HG03045 (cell line): ENCODE data around the gene PEAK1.

Experiments used
- ATAC-seq: cut with Tn5 transposase; IDR thresholded peaks from one replicate; pipeline ENCODE4 v1.9.1; 2021; ENCODE audit warnings: mild to moderate bottlenecking, moderate library complexity; ENCODE audit not compliant: unreplicated experiment

PEAK1 gene

DNA sequence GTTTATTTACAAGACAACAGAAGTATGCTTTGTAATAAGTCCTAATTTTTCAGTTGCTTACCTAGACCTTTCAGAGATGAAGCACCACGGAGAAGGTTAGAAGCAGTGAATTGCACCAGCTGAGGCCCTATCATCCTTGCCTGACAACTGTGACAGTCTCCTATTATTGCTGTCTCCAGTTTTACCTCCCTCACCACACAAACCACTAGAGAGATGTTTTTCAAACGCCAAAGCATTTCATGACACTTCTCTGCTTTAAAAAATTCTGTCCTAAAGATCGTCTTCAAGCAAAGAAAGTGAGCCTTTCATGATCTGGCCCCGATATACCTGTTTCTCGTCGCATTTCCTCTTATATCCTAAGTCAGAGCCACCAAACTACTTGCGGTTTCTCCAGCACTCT, 276.7 kb downstream of the PEAK1 start:
- no peak for ATAC-seq

DNA sequence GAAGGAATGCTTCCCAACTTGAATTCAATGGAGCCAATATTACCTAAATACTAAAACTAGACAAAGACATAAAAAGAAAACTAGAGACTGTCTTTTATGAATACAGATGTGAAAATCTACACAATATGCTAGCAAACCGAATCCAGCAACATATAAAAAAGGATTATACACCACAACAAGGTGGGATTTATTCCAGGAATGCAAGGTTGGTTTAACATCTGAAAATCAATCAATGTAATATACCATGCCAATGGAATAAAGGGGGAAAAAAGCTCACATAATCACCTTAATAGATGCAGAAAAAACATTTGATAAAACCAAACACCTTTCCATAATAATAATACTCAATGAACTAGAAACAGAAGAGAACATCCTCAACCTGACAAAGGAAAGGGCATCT, 279.7 kb downstream of the PEAK1 start:
- no peak for ATAC-seq

DNA sequence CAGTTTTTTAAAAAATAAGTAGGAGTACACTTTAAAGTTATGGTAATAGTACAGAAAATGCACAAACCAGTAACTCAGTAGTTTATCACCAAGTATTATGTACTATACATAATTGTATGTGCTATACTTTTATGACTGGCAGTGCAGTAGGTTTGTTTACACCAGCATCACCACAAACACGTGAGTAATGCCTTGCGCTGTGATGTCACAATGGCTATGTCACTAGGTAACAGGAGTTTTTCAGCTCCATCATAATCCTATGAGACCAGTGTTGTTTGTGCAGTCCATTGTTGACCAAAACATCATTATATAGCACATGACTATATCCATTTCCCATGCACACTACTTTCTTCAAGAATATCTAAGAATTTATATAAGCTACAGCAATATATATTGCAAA, 280.6 kb downstream of the PEAK1 start:
- no peak for ATAC-seq

DNA sequence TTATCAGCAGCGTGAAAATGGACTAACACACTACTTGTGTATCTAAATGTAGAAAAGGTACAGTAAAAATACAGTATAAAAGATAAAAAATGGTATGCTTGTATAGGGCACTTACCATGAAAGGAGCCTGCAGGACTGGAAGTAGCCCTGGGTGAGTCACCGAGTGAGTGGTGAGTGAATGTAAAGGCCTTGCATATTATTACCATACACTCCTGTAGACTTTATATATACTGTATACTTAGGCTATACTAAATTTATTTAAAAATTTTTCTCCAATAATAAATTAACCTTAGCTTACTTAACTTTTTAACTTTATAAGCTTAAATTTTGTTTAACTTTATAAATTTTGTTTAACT, 281.8 kb downstream of the PEAK1 start:
- ATAC-seq, result no peak

DNA sequence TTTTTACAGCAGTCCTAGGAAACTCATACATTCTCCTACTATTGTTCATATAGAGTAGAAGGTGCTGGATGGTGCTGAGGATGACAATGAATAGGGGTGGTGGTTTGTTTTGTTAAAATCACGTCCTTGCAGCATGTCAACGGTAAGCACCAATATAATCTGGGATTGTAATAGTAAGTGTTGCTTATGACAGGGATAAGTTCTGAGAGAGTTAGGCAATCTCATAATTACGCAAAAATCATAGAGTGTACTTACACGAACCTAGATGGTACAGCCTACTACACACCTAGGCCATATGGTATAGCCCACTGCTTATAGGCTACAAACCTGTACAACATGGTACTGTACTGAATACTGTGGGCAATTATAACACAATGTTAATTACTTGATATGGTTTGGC, 284.7 kb downstream of the PEAK1 start:
- no peak for ATAC-seq

DNA sequence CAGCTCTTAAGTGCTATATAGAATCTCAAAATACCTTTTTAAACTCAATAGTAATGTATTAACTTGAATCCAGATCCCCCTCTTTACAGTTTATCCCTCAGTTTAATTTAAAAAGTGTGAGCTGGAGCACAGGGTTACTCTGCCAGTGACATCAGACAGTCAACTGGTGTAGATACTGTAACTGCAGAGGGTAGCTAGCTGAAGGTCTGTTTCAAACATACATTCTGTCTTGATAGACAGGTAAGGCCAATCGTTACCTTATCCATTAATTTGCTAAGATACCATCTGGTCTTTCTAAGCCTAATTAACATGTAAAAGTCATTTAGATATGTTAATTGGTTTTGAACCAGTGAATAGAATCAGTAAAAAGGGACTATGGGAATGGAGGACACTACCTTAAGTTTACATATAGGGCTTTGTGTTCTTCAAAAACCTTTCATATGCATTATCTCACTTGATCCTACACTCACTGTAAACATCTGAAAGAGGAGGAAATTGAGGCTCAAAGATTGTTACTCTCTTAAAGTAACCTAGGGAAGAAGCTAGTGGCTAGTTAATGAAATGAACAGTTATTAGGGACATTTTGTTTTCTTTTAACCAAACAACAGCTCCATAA, 289.5 kb downstream of the PEAK1 start:
- ATAC-seq, result no peak

DNA sequence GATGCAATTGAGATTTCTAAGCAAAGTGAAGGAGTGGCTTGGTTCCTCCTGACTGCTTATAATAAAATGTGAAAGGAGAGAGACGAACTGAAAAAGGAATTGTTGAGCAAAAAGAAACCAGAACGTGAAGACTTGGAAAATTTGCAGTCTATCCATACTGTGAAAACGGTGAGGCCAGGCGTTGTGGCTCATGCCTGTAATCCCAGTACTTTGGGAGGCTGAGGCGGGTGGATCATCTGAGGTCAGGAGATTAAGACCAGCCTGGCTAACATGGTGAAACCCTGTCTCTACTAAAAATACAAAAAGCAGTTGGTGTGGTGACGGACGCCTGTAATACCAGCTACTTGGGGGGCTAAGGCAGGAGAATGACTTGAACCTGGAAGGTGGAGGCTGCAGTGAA, 292.3 kb downstream of the PEAK1 start:
- no peak for ATAC-seq

DNA sequence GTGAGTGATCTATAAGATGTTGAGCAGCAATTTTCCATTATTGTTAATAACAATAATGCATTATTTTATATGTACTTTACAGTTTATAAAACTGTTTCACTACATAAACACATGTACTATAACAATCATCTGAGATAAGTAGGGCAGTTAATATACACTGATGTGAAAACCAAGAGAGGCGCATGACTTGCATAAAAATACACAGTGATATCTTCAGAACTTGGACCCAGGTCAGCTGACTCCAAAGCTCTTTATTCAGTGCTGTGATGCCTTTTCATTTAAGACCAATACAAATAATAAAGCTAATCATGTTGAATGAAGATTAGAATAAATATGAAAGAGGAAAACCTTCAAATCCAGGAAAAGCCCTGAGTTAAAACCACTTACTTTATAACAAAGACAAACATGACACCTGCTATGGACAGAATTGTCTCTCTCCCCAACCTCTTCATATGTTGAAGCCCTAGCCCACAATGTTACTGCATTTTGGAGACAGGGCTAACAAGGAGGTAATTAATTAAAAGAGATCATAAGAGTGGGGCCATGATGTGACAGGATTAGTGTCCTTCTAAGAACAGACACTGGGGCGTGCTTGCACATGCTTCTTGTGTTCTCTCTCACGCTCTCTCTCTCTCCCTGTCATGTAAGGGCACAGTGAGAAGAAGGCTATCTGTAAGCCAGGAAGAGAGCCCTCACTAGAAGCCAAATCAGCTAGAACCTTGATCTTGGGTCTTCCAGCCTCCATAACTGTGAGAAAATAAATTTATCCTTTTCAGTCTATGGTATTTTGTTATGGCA, 293.2 kb downstream of the PEAK1 start:
- ATAC-seq, result no peak

DNA sequence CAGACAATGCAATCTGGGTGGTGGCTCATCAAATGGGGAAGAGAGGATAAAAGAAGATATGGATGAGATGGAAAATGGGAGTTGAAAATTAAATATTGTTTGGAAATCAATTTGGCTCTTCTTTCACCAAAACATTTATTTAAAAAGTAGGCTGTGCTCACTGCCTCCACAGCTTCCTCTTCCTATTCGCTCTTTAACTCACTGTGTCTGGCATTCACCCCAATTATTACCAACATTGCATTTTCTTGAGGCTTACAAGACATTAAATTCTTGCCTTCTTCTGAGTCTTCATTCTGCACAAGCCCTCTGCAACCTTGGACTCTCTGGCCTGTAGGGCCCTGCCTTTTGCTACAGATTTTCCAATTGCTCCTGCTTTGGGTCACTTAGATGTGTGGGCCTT, 296.1 kb downstream of the PEAK1 start:
- ATAC-seq, result no peak

DNA sequence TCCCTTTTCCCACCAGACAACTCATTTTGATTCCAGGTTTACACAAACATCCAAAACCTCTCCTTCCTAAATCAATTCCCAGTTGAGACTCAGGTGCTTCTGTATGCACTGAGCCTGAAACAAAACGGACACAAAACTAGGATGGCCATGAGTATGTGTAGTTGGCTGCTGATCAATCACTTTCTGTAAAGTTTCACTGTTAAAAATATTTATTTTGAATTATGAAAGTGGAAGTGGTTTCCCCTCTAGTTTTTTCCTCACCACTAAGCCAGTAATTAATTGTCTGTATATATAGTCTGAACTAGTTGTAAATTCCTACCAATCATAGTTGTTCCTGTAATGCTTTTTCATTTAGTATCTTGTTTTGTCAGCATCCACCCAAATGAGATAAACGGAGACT, 297.3 kb downstream of the PEAK1 start:
- no peak for ATAC-seq

DNA sequence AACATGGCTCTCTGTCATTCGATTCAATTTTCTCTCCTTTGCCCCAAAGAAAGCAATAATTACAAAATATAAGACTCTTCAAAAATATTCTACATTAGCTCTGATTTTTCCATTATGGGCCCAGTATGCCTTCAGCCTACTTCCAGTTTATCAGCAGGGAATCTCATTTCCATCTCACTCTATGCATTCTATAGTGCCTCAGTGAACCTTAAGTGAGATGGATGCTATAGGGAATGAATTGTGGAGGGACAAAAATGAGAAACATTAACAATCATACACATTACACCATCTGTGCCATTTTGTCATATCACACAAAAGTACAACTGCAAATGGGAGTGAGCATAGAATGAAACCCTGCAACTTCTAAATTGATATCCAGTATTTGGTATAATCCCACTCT, 298.3 kb downstream of the PEAK1 start:
- ATAC-seq, result no peak

DNA sequence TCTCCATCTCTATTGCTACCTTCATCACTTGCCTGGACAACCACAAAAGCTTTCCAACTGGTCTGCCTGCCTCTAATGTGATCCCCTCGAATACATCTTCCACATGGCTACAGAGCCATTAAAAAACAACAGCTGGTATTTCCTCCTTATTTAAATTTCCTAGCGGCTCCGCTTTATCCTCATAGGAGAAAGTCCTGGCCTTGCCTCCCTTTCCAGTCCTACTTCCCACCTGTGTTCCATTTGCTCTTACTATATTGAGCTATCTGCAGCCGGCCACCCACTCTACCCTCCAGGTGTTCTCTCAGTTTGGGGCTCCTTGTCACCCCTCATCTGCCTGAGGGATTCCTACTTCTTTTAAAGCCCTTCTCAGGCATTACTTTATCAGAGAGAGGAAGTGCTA, 299.3 kb downstream of the PEAK1 start:
- ATAC-seq, result no peak

DNA sequence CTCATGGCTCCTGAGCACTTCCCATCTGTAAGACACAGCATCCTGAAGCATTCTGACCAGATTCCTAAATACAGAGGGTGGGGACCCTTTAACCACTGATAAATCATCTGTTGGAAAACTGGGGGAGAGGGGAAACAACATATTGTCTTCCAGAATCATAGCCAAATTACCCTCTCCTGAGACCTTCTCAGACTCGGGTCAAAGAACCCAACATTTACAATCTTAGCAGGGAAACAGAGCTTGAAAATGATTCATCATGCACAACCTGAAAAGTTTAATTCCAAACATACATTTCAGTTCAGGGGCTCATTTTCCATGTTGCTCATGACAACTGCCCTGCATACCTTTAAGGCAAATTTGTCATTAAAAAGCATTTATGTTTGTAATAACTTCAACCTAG, 300.5 kb downstream of the PEAK1 start:
- ATAC-seq, result no peak

DNA sequence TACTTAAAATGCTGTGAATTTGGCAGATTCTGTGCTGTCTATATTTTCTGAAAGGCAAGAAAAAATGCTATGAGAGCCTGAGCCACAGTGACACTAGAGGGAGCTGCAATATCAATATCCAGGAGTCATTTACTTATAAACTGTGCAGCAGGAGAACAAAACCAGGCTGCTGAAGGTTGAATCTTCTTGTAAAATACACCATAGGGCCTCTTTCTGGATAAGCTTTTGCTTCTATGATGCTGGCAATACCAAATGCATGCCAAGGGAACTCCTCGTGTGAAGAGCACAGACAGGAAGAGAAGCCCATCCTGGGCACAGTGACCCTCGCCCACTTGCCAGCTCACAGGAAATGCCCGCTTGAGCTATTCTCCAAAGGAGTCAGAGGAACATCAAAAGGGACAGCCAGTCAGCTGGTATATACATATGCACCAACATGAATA, 301.0 kb downstream of the PEAK1 start:
- ATAC-seq, result no peak

DNA sequence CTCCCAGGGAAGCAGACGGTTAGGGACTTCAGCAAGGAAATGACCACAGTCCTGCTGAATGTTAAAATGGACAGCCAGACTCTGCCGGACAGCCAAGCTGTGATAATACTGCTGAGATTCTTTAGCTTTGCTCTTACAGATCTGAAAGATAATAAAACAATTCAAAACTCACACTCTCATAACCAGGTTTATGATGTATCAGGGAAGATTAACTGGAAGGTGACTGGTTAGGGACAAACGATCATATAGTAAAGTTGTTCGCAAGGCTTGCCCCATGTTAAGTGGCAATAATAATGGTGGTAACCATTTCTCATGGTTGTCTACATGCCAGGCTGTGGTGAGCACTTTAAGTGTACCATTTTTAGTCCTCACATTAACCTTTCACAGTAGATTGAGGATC, 304.7 kb downstream of the PEAK1 start:
- ATAC-seq, result no peak

DNA sequence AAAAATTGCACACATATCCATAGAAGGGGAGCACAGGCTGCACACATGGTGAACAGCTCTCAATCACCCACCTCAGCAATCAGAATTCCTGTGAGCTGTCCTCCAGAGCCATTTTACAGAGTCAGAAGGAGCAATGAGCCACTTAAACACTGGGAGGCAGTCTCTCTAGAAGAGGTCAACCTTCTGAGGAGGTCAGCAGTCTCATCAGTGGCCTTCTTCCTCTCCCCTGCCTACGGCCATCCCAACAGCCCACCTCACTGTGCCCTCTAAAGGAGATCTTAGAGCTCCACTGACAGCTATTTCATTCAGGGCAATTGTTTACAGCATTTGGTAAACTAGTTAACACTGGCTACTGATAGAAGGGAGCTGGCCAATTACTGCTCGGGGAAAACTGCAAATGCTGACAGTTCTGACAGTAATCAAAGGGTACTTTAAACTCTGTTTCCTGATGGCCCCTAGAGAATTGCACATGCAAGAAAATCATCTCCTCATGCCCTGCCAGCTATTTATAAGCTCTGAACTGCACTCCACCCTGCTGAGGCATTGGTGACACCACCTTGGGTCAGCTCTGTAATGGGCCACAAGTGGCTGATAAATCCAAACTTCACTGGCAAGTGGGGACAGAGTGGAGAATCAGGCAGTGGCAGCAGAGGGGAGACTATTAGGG, 306.9 kb downstream of the PEAK1 start:
- ATAC-seq, result no peak

DNA sequence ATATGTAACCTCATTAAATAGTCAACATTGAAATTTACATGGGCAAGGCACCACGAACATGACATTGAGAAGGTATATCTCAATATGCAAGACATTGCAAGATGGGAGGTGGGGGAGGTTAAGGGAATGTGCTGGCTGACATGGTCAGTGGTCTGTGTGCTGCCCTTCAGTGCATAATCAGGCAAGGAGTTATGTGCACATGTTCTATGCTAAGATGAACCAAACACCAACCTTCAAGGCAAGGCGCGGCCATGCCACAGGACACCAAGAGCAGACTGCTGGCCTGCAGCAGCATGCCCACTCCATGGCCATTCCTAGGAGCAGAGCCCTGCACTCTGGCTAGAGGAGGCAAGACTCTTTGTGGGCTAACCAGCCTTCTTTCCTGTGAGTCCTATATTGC, 308.1 kb downstream of the PEAK1 start:
- no peak for ATAC-seq

DNA sequence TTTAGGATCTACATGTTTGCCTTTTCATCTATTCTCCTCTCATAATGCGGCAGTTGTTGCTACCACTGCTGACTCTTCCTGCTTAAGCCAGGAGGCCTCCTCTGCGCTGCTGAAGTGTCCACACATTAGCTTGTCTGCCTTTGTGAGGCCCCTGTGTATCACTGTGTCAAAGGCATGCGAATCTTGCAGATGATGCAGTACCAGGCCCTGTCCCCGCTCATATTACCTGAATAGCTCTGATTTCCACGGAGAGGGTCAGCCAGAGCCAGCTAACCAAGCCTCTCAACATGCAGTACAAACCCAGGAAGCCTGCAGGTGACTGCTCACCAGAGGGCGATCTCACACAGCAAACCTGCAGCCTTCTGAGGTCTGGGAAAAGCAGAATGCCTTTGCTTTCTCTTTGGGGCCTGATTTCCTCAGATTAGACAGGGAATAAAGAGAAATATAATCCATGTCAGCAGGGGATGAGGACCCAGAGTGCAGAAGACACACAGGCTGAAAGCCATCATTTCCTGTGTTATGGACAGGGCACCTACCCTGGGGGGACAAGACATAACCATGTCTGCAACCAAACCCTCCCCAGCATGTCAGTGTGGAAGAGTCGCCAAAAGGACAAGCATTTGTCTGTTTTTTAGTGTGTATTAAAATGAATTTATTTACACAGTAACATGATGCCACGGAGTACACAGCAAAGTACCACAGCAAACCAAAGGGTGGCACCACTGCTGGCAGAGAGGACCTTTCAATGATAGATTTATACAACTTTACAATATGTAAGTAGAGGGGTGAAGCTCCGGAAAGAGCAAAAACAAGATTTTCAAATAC, 312.2 kb downstream of the PEAK1 start:
- ATAC-seq, result no peak

DNA sequence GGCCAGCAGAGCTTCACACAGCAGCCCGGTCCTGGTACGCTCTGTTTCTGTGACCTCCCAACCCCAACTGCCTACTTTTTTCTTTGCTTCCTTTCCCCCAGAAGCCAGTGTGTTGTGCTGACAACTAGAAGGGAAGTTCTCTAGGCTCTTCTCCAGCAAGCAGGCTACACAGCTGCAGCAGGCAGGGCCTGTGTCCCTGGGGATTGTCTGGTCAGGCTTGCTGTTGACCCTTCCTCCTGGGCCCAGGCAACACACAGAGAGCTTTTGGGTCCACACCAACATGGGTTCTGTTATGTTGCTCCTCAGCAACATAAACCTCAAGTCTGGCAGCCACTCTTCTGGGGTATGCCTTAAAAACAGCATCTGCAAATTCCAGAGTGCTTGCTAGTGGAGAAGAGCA, 312.8 kb downstream of the PEAK1 start:
- ATAC-seq, result no peak

DNA sequence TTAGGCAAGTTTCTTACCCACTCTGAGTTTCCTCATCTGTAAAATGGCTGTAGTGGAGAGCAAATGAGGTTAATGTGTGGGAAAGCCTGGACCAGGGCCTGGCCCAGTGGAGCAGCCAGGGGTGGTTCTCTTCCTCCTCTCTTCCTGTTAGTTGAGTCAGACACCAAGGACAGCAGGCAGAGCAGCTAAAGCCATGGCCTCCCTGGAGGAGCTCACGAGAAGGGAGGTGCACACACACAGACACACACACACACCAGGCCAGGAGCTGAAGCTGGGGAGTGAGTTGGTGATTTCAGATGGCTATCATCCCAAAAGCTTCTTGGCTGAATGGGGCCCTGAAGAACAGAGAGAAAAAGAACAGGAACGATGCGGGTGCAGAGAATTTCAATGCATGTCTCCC, 315.7 kb downstream of the PEAK1 start:
- no peak for ATAC-seq

DNA sequence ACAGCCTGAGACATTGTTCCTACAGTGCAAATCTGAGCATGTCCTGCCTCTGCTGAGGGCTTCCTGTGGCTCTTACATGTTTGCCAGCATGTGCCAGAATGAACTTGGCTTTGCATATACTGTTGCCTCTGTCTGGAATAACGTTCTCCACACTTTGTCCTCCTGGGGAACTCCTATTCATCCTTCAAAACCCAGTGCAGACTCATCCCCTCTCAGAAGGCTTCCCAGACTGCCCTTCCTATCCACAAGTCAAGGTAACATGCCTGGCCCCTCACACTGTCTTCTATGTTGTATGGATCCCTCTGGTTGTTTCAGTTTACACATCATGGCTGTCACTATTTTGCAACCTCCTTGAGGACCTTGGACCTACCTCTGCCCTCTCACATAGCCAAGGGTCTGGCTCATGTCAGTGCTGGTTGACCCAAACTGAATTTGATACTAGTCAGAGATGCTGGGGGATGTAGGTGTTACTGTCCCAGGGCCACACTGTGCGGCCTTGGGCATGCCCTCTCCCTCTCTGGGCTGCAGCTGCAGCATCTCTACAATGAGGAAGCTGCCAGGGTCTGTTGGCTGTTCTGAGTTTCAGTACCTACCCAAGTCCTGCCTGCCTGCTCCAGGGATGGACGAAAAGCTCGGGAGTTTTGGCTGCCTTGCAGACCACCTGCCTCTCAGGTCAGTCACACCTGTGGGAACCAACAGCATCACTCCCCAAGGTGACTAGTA, 320.0 kb downstream of the PEAK1 start:
- no peak for ATAC-seq
